ENCODE results near the gene FBN1. TPM values are rescaled to one million over a fixed set of nuclear protein-coding genes. Genes with fewer than 3 reads are reported as not detected.

Gene FBN1
- total and polyA plus RNA-seq, 7 donors: 7.7 to 40.6 (median 16.4) TPM

GRCh38 chr15:48541341-48542278, 103.9 kb downstream of the FBN1 start:
- ATAC-seq (no peak), DNase-seq (no peak)
- intact Hi-C loops (cut with DNase I): no loop called here
- no peak overlapping the region for H3K4me3 ChIP-seq
- H3K27ac ChIP-seq: no peak overlapping the region
- 20 to 39% (median 22%) methylated on average over 10 of the region's 10 CpGs for WGBS, 3 donors
- H3K4me1 ChIP-seq: no peaks in the 10 kb centered on the region
- no peak for TF ChIP-seq CTCF (IDR thresholded peaks at IDR 0.05)
- H3K36me3 ChIP-seq (ENCODE audit: insufficient read depth in 1 of 2, low read depth in 1 of 2): no peaks in the 10 kb centered on the region
- no peaks in the 10 kb centered on the region for H3K27me3 ChIP-seq (ENCODE audit: insufficient read depth in 3 of 3, low read length in 2 of 3)
- H3K9me3 ChIP-seq: no peaks in the 10 kb centered on the region

GRCh38 chr15:48540756-48541155, 104.8 kb downstream of the FBN1 start:
- ATAC-seq (no peak), DNase-seq (no peak)
- Histone ChIP-seq H3K36me3 (ENCODE audit: insufficient read depth in 1 of 2, low read depth in 1 of 2) (no peaks in the 10 kb centered on the region), H3K9me3 (no peaks in the 10 kb centered on the region), H3K4me3 (no peak overlapping the region), H3K4me1 (no peaks in the 10 kb centered on the region), H3K27me3 (ENCODE audit: insufficient read depth in 3 of 3, low read length in 2 of 3) (no peaks in the 10 kb centered on the region), H3K27ac (no peak overlapping the region)
- intact Hi-C loops (cut with DNase I): no loop called here
- no peak for TF ChIP-seq CTCF (IDR thresholded peaks at IDR 0.05)
- 70 to 82% (median 80%) methylated on average over 2 of the region's 2 CpGs for WGBS, 3 donors

- Histone ChIP-seq H3K36me3 (ENCODE audit: insufficient read depth in 1 of 2, low read depth in 1 of 2) (no peaks in the 10 kb centered on the region), H3K27me3 (ENCODE audit: insufficient read depth in 3 of 3, low read length in 2 of 3) (no peaks in the 10 kb centered on the region), H3K9me3 (no peaks in the 10 kb centered on the region), H3K4me3 (no peak overlapping the region), H3K4me1 (no peaks in the 10 kb centered on the region), H3K27ac (no peak overlapping the region)
- 75 to 83% (median 80%) methylated on average over 3 of the region's 3 CpGs for WGBS, 3 donors
- ATAC-seq: no peak
- intact Hi-C loops (cut with DNase I): no loop called here
- TF ChIP-seq CTCF (IDR thresholded peaks at IDR 0.05): no peak
- DNase-seq: no peak
Observed at GRCh38 chr15:48538941-48539340, 106.6 kb downstream of the FBN1 start.

- no peak for TF ChIP-seq CTCF (IDR thresholded peaks at IDR 0.05)
- H3K4me1 ChIP-seq: no peaks in the 10 kb centered on the region
Observed at GRCh38 chr15:48537271-48538113, 108.0 kb downstream of the FBN1 start.

More at GRCh38 chr15:48537271-48538113, 108.0 kb downstream of the FBN1 start:
- ATAC-seq: no peak
- H3K27ac ChIP-seq: no peak overlapping the region
- H3K4me3 ChIP-seq: no peak overlapping the region
- intact Hi-C loops (cut with DNase I): no loop called here
- H3K36me3 ChIP-seq (ENCODE audit: insufficient read depth in 1 of 2, low read depth in 1 of 2): no peaks in the 10 kb centered on the region
- DNase-seq: peak in 1 of 2 donors; percentile 25
- no peaks in the 10 kb centered on the region for H3K27me3 ChIP-seq (ENCODE audit: insufficient read depth in 3 of 3, low read length in 2 of 3)
- no peaks in the 10 kb centered on the region for H3K9me3 ChIP-seq
- 25 to 41% (median 31%) methylated on average over 16 of the region's 16 CpGs for WGBS, 3 donors
